HG03025 (cell line): ENCODE results near the gene PCGF3.

Source experiments
- ATAC-seq: cut with Tn5 transposase; IDR thresholded peaks from one replicate; pipeline ENCODE4 v1.9.1; 2021; ENCODE audit warnings: mild to moderate bottlenecking, moderate library complexity; ENCODE audit not compliant: unreplicated experiment, low FRiP score

The PCGF3 gene, protein sequence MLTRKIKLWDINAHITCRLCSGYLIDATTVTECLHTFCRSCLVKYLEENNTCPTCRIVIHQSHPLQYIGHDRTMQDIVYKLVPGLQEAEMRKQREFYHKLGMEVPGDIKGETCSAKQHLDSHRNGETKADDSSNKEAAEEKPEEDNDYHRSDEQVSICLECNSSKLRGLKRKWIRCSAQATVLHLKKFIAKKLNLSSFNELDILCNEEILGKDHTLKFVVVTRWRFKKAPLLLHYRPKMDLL

DNA sequence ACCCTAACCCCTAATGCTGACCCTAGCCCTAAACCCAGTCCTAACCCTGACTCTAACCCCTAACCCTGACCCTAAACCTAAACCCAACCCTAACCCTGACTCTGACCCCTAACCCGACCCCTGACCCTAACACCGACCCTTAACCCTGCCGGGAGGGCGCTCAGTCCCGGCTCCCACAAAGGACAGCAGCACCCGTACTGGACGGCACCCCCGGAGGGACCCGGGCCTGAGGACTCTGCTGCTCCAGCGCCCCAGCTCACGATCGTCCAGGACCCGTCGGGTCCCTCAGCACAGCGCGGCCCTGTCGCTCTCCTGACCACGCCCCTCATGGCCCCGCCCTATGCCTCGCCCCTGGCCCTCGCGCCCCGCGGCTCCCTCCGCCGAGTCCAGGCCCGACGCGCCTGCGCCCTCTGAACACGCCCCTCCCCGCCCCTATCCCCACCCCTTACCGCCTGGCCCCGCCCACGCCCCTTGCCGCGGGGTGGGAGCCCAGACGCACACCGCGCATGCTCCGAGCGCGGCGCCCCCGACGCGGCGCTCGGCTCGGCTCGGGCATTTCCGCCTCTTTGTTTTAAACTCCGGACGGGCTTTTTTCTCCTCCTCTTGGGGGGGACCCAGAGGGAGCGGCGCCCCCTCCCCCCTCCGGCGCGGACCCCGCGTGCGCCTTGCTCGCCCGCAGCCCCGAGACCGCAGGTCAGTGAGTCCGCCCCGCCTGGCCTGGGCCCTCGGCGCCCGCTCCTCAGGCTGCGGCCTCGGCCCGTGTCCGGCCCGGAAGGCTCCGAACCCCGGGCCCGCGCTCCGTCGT lies at the start of gene PCGF3:
Gene PCGF3, plus strand, starts transcription at position 555 of the 805 bp plus-strand sequence. CDS start 27,849 bp downstream, outside the sequence.
- peak; percentile 88 for ATAC-seq

DNA sequence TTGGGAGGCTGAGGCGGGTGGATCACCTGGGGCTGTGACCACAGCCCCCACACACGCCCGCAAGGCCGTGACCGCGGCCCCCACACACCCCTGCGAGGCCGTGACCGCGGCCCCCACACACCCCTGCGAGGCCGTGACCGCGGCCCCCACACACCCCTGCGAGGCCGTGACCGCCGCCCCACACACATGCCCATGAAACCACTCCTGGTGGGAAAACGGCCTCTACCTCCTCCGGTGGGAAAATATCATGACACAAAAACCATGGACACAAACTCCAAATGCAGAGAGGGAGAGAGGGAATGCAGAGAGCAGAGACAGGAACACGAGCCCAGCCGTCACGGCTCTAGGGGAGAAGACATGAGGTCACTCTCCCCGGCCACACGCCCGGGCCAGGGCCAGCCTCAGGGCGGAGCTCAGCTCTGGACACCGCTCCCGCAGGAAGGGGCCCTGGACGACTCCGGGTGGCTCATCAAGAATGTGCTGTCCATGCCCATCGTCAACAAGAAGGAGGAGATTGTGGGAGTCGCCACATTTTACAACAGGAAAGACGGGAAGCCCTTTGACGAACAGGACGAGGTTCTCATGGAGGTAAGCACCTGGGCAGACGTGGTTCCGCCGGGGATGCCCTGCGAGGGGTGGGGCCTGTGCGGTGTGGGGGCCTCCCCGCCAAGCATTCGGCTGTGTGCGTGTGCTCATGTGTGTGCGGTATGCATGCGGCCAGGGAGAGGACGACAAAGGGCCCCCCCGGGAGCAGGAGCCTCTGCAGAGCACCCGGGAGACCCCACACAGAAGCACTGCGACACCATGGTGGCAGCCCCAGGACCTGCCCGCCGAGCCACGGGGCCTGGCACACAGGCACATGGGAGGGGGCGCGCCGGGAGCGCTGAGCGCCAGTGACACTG lies 48.9 kb upstream of the PCGF3 start:
- no peak for ATAC-seq

DNA sequence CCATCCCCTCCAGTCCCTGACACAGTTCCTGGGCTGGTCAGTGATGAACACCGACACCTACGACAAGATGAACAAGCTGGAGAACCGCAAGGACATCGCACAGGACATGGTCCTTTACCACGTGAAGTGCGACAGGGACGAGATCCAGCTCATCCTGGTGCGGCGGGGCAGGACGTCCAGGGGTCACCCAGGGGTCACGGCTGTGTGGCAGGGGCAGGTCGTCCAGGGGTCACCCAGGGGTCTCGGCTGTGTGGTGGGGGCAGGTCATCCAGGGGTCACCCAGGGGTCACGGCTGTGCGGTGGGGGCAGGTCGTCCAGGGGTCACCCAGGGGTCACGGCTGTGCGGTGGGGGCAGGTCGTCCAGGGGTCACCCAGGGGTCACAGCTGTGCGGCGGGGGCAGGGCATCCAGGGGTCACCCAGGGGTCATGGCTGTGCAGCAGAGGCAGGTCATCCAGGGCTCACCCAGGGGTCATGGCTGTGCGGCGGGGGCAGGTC lies 48.2 kb upstream of the PCGF3 start:
- no peak for ATAC-seq

DNA sequence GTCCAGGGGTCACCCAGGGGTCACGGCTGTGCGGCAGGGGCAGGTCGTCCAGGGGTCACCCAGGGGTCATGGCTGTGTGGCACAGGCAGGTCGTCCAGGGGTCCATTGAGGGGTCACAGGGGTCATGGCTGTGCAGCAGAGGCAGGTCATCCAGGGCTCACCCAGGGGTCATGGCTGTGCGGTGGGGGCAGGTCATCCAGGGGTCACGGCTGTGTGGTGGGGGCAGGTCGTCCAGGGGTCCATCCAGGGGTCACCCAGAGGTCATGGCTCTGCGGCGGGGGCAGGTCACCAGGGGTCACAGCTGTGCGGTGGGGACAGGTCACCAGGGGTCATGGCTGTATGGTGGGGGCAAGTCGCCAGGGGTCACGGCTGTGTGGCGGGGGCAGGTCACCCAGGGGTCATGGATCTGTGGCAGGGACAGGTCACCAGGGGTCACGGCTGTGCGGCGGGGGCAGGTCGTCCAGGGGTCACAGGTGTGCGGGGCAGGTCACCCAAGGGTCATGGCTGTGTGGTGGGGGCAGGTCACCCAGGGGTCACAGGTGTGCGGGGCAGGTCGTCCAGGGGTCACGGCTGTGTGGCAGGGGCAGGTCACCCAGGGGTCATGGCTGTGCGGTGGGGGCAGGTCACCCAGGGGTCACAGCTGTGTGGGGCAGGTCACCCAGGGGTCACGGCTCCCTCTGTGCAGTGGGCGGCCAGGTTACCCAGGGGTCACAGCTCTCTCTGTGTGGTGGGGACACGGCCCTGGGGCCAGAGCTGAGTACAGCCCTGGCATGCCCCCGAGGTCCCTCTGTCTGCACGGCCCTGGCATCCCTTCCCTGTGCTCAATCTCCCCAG lies 47.6 kb upstream of the PCGF3 start:
- ATAC-seq, result no peak

DNA sequence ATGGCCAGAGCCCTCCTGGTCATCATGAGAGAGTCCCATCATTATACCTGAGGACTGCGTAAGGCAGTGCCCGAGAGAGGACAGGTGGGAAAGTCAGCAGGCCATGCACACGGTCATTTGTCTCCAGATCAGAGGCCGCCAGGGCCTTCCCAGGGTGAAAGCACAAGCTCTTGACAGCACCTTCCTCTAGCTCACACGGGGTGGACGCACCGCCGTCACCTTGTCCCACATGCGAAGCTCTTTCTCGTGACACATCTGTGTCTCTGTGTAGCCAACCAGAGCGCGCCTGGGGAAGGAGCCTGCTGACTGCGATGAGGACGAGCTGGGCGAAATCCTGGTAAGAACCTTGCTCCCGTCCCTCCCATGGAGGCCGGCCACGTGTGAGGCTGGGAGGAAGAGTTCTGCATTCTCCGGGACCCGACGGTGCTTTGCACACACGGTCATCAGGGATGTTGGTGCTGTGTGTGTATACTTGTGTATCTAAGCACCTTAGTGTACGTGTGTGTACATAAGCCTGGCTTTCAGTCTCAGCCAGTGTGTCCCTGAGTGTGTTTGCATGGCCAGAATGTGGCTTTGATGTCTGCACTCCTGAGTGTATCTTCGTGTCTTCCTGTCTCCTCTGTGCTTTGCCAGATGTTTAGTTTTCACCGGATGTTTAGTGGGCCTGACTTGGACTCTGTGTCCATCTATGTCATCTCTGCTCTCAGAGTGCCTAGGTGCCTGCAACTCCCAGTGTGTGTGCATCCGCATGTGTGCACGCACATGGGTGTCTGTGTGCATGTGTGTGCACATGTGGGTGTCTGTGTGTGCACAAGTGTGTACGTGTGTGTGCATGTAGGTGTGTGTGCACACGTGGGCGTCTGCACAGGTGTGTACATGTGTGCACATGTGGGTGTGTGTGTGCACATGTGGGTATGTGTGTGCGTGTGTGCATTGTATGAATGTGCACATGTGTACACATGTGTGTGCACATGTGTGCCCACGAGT lies 46.7 kb upstream of the PCGF3 start:
- no peak for ATAC-seq

DNA sequence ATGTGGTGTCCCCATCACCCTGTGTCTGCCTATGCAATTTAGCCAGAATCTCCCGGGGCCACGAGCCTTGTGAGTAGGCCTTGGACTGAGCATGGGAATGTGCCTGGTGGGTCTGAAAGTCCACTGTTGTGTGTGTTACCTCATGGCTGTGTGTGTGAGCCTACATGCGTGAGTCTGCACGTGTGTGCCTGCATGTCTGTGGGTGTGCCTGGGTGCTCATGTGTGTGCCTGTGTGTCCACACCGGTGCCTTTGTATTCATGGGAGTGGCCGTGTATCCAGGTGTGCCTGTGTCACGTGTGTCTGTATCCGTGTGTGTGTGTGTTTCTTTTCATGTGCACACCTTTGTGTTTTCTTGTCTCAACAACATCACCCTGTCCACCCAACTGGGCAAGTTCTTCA lies 45.8 kb upstream of the PCGF3 start:
- no peak for ATAC-seq

DNA sequence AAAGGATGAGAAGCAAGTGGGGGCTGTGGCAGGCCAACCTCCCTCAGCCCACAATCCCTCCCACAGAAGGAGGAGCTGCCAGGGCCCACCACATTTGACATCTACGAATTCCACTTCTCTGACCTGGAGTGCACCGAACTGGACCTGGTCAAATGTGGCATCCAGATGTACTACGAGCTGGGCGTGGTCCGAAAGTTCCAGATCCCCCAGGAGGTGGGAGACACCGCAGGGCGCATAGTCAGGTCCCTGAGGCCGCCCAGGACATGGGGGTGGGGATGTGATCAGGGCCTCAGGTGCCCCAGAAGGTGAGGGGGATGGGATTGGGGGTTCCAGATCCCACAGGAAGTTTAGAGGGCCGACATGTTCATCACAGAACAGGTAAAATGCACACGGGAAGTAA lies 45.2 kb upstream of the PCGF3 start:
- no peak for ATAC-seq

DNA sequence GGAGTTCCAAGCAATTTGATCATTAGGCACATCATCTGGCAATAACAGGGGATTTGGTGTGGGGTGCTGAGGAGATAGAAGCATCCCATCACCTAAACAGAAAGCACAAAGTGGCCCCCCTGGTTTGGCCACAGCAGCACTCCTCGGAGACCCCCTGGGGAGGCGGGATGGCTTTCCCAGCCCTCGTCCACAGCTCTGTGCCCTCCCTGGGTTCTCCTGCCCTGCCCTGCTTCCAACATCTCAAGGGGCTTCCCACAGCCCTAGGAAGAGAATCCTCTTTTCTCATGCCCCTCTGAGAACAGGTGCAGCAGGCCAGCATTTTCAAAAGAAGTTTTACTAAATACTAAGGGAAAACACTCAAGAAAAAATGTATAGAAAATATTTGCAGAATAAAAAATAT lies 44.4 kb upstream of the PCGF3 start:
- ATAC-seq, result no peak

DNA sequence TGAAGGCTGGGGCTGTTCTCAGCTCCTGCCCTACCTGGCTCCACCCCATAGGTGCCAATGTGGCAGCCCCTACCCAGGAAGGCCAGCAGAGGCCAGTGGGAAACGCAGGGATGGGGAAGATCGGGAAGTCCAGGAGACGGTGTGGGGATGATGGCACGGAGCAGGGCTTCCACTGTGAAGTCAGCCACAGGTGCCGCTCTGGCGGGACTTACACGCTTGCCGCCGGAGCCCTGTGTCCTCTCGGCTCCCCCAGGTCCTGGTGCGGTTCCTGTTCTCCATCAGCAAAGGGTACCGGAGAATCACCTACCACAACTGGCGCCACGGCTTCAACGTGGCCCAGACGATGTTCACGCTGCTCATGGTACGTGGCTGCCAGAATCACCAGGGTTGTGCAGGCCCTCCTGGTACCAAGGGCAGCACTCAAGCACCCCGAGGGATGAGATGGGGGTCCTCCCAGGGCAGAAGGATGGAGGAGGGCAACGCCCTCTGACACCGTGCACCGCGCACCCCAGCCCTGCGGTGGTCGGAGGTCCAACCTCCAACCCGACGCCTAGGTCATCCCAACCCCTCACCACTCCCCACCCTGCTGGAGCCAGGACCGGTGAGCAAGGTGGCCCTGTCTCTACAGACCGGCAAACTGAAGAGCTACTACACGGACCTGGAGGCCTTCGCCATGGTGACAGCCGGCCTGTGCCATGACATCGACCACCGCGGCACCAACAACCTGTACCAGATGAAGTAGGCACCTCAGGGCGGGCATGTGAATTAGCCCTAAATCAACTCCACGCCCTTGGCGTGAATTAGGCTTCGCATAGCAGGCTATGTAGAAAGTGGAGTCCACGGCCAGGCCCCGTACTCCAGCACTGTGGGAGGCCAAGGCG lies 43.5 kb upstream of the PCGF3 start:
- ATAC-seq, result no peak

DNA sequence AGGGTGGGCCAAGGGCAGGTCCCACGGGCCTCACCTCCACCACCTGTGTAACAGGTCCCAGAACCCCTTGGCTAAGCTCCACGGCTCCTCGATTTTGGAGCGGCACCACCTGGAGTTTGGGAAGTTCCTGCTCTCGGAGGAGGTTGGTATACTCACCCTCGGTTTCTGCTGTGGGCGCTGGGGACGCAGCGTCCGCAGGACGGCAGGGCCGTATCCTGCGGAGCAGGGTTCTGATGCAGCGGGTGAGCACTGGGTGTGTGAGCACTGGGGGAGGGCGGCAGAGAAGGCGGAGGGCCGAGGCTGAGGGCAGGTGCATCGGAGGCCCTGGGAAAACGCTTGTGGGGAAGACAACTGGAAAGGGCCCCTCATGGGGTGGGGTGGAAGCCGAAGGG lies 42.6 kb upstream of the PCGF3 start:
- ATAC-seq, result no peak

DNA sequence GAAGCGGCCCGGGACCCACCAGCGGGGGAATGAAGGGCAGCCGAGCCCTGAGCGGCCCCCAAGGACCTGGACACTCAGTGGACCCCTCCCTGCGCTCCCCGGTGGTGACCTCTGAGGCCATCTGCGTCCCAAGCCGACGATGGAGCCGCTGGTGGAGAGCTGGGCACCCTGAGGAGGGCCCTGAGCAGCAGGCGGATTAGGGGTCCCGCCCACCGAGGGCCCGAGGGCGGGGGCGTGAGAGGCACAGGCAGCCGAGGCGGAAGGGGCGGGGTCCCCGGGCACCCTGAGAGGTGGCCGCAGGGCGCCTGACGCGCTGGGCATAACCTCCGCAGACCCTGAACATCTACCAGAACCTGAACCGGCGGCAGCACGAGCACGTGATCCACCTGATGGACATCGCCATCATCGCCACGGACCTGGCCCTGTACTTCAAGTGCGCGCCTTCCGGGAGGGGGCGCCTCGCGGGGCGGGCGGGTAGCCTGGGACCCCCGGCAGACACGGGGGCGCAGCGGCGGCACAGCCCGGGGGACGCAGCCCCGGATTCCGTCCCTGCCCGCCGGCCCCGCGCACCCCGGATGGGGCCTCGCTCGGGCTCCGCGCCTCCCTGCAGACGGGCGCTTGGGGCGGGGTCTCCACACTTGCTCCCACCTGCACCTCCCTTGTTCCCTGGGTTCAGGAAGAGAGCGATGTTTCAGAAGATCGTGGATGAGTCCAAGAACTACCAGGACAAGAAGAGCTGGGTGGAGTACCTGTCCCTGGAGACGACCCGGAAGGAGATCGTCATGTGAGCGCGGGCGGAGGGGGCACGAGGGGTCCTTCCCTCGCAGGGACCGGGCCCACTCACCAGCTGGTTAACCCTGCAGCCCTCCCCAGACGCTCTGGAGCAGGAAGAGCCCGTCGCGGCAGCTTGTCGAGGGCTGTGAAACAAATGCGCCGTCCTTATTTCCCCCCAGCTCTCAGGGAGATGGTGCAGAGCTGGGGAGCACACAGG lies 41.9 kb upstream of the PCGF3 start:
- ATAC-seq, result no peak

DNA sequence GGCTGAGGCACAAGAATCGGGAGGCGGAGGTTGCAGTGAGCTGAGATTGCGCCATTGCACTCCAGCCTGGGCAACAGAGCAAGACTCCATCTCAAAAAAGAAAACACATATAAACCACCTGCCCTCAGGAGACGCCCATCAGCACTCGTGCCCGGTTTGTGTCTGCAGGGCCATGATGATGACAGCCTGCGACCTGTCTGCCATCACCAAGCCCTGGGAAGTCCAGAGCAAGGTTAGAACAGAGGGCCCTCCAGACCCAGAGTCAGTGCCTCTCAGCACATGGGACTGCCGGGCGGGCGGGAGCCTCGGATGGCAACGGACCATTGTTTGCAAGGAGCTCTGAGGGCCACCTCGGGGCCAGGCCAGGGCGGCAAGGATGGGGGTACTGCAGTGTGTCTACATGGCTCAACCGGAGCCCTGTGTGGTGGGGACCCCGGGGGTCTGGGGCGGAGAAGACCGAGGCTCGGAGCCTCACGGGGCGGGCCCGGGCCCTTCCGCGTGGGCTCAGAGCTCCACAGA lies 40.9 kb upstream of the PCGF3 start:
- ATAC-seq, result no peak

DNA sequence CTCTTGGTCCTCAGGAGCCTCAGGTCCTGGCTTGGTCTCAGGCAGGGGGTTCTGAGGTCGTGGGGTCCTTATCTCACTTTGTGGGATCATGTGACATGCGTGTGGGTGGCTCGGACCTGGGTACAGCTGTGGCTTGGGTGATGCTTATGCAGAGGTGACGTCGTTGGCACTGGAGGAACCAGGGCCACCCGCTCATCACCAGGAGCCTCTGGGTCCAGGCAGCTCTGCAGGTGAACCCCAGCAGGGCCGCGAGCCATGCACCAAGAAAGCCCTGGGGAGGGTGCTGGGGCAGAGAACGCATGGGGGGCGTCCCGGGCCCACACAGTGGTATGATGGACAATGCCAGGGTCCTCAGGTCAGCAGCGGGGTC lies 40.3 kb upstream of the PCGF3 start:
- ATAC-seq, result no peak

DNA sequence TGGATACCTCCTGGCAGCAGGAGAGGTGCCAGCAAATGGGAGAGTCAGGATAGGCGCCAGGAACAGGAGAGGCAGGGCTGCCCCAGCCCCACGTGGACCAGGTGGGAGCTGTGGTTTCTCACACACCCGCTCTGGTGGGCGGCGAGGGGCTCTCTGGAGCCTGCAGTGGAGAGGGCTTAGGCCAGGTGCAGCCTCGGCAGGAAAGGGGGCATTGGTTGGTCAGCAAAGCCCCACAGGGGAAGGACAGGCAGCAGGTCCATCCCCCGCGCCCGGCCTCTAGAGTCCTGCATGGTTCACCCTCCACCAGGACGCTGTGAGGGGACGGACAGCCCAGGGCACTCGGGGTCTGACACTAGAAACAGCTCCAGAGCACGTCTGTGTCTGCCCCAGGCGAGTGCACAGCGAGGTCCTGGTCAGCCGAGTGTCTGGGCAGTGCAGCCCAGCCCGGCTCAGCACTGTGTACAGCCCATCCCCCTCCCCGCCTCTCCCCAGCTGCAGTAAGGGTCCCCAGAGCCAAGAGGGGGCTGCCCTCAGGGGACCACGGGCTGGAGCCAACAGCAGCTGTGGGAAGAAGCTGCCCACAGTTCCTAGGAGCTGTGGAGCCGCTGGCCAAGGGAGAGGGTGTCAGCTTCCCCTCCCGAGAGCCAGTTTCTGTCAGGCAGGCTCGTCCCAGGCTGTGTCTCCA lies 39.7 kb upstream of the PCGF3 start:
- ATAC-seq, result no peak

DNA sequence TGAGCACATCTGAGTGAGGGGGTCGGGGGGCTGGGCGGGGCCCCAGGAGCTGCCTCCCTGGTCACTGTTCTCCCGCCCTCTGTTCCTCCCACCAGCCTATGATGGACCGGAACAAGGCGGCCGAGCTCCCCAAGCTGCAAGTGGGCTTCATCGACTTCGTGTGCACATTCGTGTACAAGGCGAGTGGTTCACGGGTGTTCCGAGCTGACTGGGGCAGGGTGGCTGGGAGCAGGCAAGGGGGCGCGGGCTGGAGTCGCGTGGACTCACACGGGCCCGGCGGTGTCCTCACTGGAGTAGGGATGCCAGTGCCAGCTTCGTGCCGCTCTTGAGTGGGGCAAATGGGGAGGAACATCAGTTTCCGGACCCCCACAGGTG lies 39.2 kb upstream of the PCGF3 start:
- no peak for ATAC-seq
